B cell (primary cell): ENCODE data around the gene WDR54. TPM values are rescaled to one million over a fixed set of nuclear protein-coding genes. Genes with fewer than 3 reads are reported as not detected.
"Not testable (repeated sequence)": the region's sequence is repeated elsewhere in the genome, so short reads cannot be mapped to it uniquely, and the experiment has no call there.

Source experiments
- ATAC-seq: fragments of 200-7000 bp; cut with Tn5 transposase; one replicate; pipeline ENCODE4 v1.10.0; 2021; ENCODE audit warnings: low read depth, mild to moderate bottlenecking, moderate number of reproducible peaks, moderate library complexity
- CTCF ChIA-PET: fragments of 350-600 bp; sonication (Branson Sonifier 250); formaldehyde crosslinking; loops from one replicate; lab custom pipeline; 2021; ENCODE audit warnings: antibody characterized with exemption, inconsistent platforms; lab: Charles Lee
- POLR2A ChIA-PET: fragments of 350-600 bp; sonication (Branson Sonifier 250); formaldehyde crosslinking; loops from one replicate; lab custom pipeline; 2021; ENCODE audit warnings: antibody characterized with exemption; lab: Charles Lee
- DNase-seq: peaks from one replicate; pipeline ENCODE4 v3.0.0; 2013
- H2AFZ ChIP-seq: 2 replicates; pipeline ENCODE4 v1.6.1; 2012; ENCODE audit warnings: mild to moderate bottlenecking, low read depth, low read length; ENCODE audit not compliant: insufficient read depth, poor library complexity, severe bottlenecking
- H3K27ac ChIP-seq, 2 donors: 1 replicate in 1 of 2; 2 replicates in 1 of 2; pipeline ENCODE4 v1.5.1; 2012 to 2013; ENCODE audit warnings: low read length in 2 of 2, mild to moderate bottlenecking in 2 of 2, moderate library complexity in 1 of 2
- H3K27me3 ChIP-seq, 4 experiments: fragments of 200-600 bp in 1 of 4; sonication (generic) in 1 of 4; replicated peaks in 1 of 4; 1 replicate in 2 of 4; 2 replicates in 2 of 4; pipeline versions ENCODE4 v1.6.1 to v1.7.0; 2013 to 2016; ENCODE audit warnings: low read length in 3 of 4, mild to moderate bottlenecking in 2 of 4, mixed read lengths in 1 of 4, moderate library complexity in 1 of 4; ENCODE audit not compliant: insufficient read depth in 4 of 4, control insufficient read depth in 3 of 4; ENCODE audit errors: control extremely low read depth in 1 of 4
- H3K36me3 ChIP-seq, 2 experiments: replicated peaks in 1 of 2; 1 replicate in 1 of 2; 2 replicates in 1 of 2; pipeline versions ENCODE4 v1.6.1 to v1.7.1; 2013; ENCODE audit warnings: low read length in 1 of 2; ENCODE audit not compliant: insufficient read depth in 2 of 2, control insufficient read depth in 1 of 2; ENCODE audit errors: control extremely low read depth in 1 of 2, extremely low read depth in 1 of 2
- H3K4me1 ChIP-seq, 2 donors: fragments of 200-600 bp in 1 of 2; sonication (generic) in 1 of 2; 1 replicate in 1 of 2; 2 replicates in 1 of 2; pipeline versions ENCODE4 v1.5.1 to v1.6.1; 2013 to 2017; ENCODE audit warnings: low read length in 2 of 2; ENCODE audit not compliant: control insufficient read depth in 2 of 2, insufficient read depth in 2 of 2
- H3K4me2 ChIP-seq: replicated peaks from 2 replicates; pipeline ENCODE3; 2012; ENCODE audit warnings: mild to moderate bottlenecking, low read depth, low read length; ENCODE audit not compliant: poor library complexity, severe bottlenecking
- H3K4me3 ChIP-seq, 5 experiments: fragments of 200-600 bp in 1 of 5; sonication (generic) in 1 of 5; 1 replicate in 3 of 5; 2 replicates in 2 of 5; pipeline versions ENCODE4 v1.5.1 to v1.7.0; 2011 to 2016; ENCODE audit warnings: low read length in 4 of 5, mild to moderate bottlenecking in 4 of 5, low read depth in 2 of 5, control low read depth in 1 of 5, moderate library complexity in 1 of 5; ENCODE audit not compliant: insufficient read depth in 1 of 5; ENCODE audit errors: control extremely low read depth in 1 of 5, extremely low read depth in 1 of 5
- H3K79me2 ChIP-seq: fragments of 200-600 bp; sonication (generic); one replicate; pipeline ENCODE4 v1.6.0; 2016; ENCODE audit warnings: low read length; ENCODE audit not compliant: control insufficient read depth, insufficient read depth
- H3K9ac ChIP-seq: fragments of 200-600 bp; sonication (generic); 2 replicates; pipeline ENCODE4 v1.6.1; 2017; ENCODE audit warnings: mild to moderate bottlenecking, low read length, moderate library complexity
- H3K9me3 ChIP-seq, 3 donors: one replicate each; pipeline versions ENCODE4 v1.6.1 to v1.7.1; 2013; ENCODE audit warnings: low read length in 2 of 3; ENCODE audit not compliant: control insufficient read depth in 2 of 3, insufficient read depth in 1 of 3; ENCODE audit errors: control extremely low read depth in 1 of 3
- H4K20me1 ChIP-seq: 2 replicates; pipeline ENCODE4 v1.6.0; 2012; ENCODE audit warnings: mild to moderate bottlenecking, low read length; ENCODE audit not compliant: insufficient read depth, control insufficient read depth, poor library complexity, severe bottlenecking
- H3K27ac Mint-ChIP-seq: one replicate; pipeline ENCODE4 v1.8.0; 2021; ENCODE audit warnings: mixed read lengths
- H3K27me3 Mint-ChIP-seq: one replicate; pipeline ENCODE4 v1.8.0; 2021; ENCODE audit warnings: mixed read lengths
- H3K4me1 Mint-ChIP-seq: one replicate; pipeline ENCODE4 v1.8.0; 2021; ENCODE audit warnings: mixed read lengths
- H3K4me3 Mint-ChIP-seq: one replicate; pipeline ENCODE4 v1.8.0; 2021; ENCODE audit warnings: mixed read lengths
- H3K9me3 Mint-ChIP-seq: one replicate; pipeline ENCODE4 v1.8.0; 2022; ENCODE audit warnings: mixed read lengths; ENCODE audit not compliant: insufficient read depth
- EZH2 ChIP-seq: IDR thresholded peaks from 2 replicates; pipeline ENCODE4 v1.6.1; 2012; ENCODE audit warnings: borderline replicate concordance, low read depth, mild to moderate bottlenecking, moderate library complexity, low read length; ENCODE audit not compliant: insufficient read depth, poor library complexity, severe bottlenecking
- WGBS: methylation state at CpG from one replicate; pipeline ENCODE4 v1.1.5; 2013; ENCODE audit warnings: missing lambda C conversion rate; ENCODE audit not compliant: insufficient coverage; 5-methylcytosine and 5-hydroxymethylcytosine counted together
- intact Hi-C: fragments of 100-400 bp; cut with micrococcal nuclease; formaldehyde crosslinking; loops from one replicate; pipeline ENCODE4 v1.10.0; 2022
- polyA plus RNA-seq: library from polyadenylated mRNA; depleted of rRNA; stranded (reverse); fragments of >200 nt; gene quantifications from 2 replicates; pipeline ENCODE4 v1.2.3, GENCODE V29; 2012
- total RNA-seq, 2 donors: library from RNA; stranded (reverse); fragments of 120-200 nt in 1 of 2; gene quantifications; 1 replicate in 1 of 2; 2 replicates in 1 of 2; pipeline versions ENCODE4 v1.2.3 to v1.2.4, GENCODE V29; 2013 to 2022
- TF ChIP-seq, protein P1 (sequence below): fragments of 200-600 bp; IDR thresholded peaks from one replicate; pipeline ENCODE4 v1.8.0; 2022; ENCODE audit warnings: antibody characterized with exemption, mild to moderate bottlenecking

The WDR54 gene
- total and polyA plus RNA-seq, 2 donors (not counting 1 experiment from before 2014, with no cell fraction given): 42.2 to 52.8 TPM

DNA sequence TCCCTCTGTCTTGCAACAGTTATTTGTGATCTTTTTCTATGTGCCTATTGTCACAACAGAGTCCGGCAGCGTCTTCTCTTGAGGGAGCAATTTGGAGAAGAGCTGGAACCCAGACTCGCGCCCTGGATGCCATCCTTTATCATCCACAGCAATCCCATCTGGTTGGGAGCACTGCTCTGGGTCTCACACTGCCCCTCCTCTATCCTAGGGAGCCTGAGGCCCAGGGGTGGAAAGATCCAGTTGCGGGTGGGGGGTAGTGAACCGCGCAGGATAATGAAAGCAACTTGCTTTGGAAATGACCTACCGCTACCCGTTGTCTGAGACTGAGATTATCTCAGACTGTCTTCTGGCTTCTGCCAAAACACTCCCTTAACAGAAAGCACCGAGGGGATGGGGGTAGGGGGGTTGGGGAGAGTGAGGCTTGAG, 37.4 kb downstream of the WDR54 start:
- Histone ChIP-seq H4K20me1 (peaks cover 10% of the 10 kb centered on the region), H3K79me2 (peaks cover 34% of the 10 kb centered on the region), H2AFZ (peak overlapping the region; percentile 71), H3K9ac (peak overlapping the region; percentile 97), H3K4me2 (peak overlapping the region; percentile 96), H3K27ac (peak overlapping the region; percentile 52 to 97), H3K27me3 (no peaks in the 10 kb centered on the region), H3K36me3 (peaks cover 0 to 24% of the 10 kb centered on the region in 2 experiments), H3K4me1 (peaks cover 33 to 42% of the 10 kb centered on the region in 2 donors), H3K9me3 (no peaks in the 10 kb centered on the region), H3K4me3 (peak overlapping the region; percentile 73 to 100 (median 85))
- Mint-ChIP-seq H3K4me3 (peak overlapping the region; percentile 94), H3K4me1 (peaks cover 58% of the 10 kb centered on the region), H3K9me3 (no peaks in the 10 kb centered on the region), H3K27ac (peak overlapping the region; percentile 99), H3K27me3 (no peaks in the 10 kb centered on the region)
- ATAC-seq (no peak), DNase-seq (no peak)
- intact Hi-C loops: loop anchor here (1.0 to 5.0 kb wide), 7 partner anchors 13 to 282 kb away; partner anchors contain the start of genes AUP1, C2orf81, DOK1 and HTRA2
- 18% methylated on average over 4 of the region's 10 CpGs for WGBS
- CTCF ChIA-PET: interaction anchor here (0.5 to 5.7 kb wide), 7 partner anchors 8 to 378 kb away, joined by 3 to 54 read pairs (median 3); partner anchors contain the start of genes CCDC142, MRPL53 and TTC31
- TF ChIP-seq, protein P1, sequence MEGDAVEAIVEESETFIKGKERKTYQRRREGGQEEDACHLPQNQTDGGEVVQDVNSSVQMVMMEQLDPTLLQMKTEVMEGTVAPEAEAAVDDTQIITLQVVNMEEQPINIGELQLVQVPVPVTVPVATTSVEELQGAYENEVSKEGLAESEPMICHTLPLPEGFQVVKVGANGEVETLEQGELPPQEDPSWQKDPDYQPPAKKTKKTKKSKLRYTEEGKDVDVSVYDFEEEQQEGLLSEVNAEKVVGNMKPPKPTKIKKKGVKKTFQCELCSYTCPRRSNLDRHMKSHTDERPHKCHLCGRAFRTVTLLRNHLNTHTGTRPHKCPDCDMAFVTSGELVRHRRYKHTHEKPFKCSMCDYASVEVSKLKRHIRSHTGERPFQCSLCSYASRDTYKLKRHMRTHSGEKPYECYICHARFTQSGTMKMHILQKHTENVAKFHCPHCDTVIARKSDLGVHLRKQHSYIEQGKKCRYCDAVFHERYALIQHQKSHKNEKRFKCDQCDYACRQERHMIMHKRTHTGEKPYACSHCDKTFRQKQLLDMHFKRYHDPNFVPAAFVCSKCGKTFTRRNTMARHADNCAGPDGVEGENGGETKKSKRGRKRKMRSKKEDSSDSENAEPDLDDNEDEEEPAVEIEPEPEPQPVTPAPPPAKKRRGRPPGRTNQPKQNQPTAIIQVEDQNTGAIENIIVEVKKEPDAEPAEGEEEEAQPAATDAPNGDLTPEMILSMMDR: no peak
- no peak for TF ChIP-seq EZH2
- POLR2A ChIA-PET: interaction anchor here (0.5 to 6.0 kb wide), 11 partner anchors 8 to 281 kb away, joined by 3 to 63 read pairs (median 4); partner anchors contain the start of genes AUP1, C2orf81, CCDC142 and HTRA2

DNA sequence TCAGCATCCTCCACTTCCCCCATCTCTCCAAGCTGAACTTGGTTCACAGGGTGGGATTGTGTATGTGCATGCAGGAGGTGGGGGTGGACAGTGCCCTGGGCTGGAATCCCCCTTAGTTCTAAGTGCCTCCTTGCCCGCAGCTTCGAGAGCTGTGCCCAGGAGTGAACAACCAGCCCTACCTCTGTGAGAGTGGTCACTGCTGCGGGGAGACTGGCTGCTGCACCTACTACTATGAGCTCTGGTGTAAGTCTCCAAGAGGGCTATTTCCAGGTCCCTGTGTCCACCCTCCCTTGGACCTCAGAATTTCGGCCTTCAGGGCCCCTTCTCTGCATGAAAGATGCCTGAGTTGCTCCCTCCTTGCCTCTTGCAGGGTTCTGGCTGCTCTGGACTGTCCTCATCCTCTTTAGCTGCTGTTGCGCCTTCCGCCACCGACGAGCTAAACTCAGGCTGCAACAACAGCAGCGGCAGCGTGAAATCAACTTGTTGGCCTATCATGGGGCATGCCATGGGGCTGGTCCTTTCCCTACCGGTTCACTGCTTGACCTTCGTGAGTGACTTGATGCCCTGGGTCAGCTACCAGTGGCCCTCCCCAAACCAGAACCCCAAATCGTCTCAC, 38.1 kb downstream of the WDR54 start:
- H2AFZ ChIP-seq, H3K27me3 Mint-ChIP-seq, H3K27me3 ChIP-seq, H3K4me3 ChIP-seq, H3K9me3 ChIP-seq, ATAC-seq, H3K27ac ChIP-seq, H3K9me3 Mint-ChIP-seq, H3K9ac ChIP-seq: not testable (repeated sequence)
- Histone ChIP-seq H3K4me2 (peak overlapping the region; percentile 96), H3K79me2 (peaks cover 40% of the 10 kb centered on the region), H4K20me1 (peaks cover 17% of the 10 kb centered on the region), H3K36me3 (peaks cover 0 to 24% of the 10 kb centered on the region in 2 experiments), H3K4me1 (peaks cover 35 to 43% of the 10 kb centered on the region in 2 donors)
- 91% methylated on average over 13 of the region's 13 CpGs for WGBS
- POLR2A ChIA-PET: interaction anchor here (1.1 to 6.0 kb wide), 3 partner anchors 13 to 281 kb away, joined by 4 to 63 read pairs (median 56); partner anchors contain the start of genes CCDC142, MRPL53 and TTC31
- CTCF ChIA-PET: interaction anchor here (1.5 to 5.7 kb wide), 3 partner anchors 13 to 128 kb away, joined by 6 to 54 read pairs (median 6); partner anchors contain the start of genes CCDC142, MRPL53 and TTC31
- peak overlapping the region; percentile 6 for H3K27ac Mint-ChIP-seq
- DNase-seq: peak; percentile 13
- peak overlapping the region; percentile 94 for H3K4me3 Mint-ChIP-seq
- H3K4me1 Mint-ChIP-seq: peaks cover 58% of the 10 kb centered on the region
- intact Hi-C loops: loop anchor here (5.0 kb wide), 1 partner anchor 282 kb away; the partner anchor contains the start of gene MOB1A

DNA sequence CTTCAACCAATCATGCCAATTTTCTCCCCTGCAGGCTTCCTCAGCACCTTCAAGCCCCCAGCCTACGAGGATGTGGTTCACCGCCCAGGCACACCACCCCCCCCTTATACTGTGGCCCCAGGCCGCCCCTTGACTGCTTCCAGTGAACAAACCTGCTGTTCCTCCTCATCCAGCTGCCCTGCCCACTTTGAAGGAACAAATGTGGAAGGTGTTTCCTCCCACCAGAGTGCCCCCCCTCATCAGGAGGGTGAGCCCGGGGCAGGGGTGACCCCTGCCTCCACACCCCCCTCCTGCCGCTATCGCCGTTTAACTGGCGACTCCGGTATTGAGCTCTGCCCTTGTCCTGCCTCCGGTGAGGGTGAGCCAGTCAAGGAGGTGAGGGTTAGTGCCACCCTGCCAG, 38.7 kb downstream of the WDR54 start:
- H3K9me3 ChIP-seq, H3K9me3 Mint-ChIP-seq, H3K4me2 ChIP-seq, H3K27me3 Mint-ChIP-seq, H3K27me3 ChIP-seq, H3K9ac ChIP-seq, ATAC-seq, H2AFZ ChIP-seq, DNase-seq, H3K4me3 ChIP-seq, CTCF ChIA-PET, H3K27ac ChIP-seq, intact Hi-C loops: not testable (repeated sequence)
- Mint-ChIP-seq H3K4me1 (peaks cover 53% of the 10 kb centered on the region), H3K4me3 (peak overlapping the region; percentile 94), H3K27ac (peak overlapping the region; percentile 6)
- WGBS: no CpG with 5 or more reads among the region's 10 CpGs
- Histone ChIP-seq H3K4me1 (peaks cover 35 to 42% of the 10 kb centered on the region in 2 donors), H3K36me3 (peaks cover 0 to 24% of the 10 kb centered on the region in 2 experiments), H4K20me1 (peaks cover 21% of the 10 kb centered on the region), H3K79me2 (peaks cover 43% of the 10 kb centered on the region)
- POLR2A ChIA-PET: interaction anchor here (0.6 to 6.0 kb wide), 3 partner anchors 12 to 22 kb away, joined by 3 to 63 read pairs (median 56); partner anchors contain the start of genes CCDC142, MRPL53 and TTC31
